Transverse colon (tissue), 4 donors: ENCODE measurements around the gene STX8.

Experiments
- POLR2A ChIP-seq: fragments of 450-650 bp; IDR thresholded peaks from one replicate; pipeline ENCODE4 v1.6.1; 2016; ENCODE audit warnings: antibody characterized with exemption, mild to moderate bottlenecking, moderate library complexity
- POLR2AphosphoS5 ChIP-seq, 3 donors: sonication (generic); formaldehyde crosslinking; IDR thresholded peaks; one replicate each; pipeline ENCODE4 v1.6.1; 2016; ENCODE audit warnings: antibody characterized with exemption in 3 of 3
- TF ChIP-seq, protein P1 (sequence below), 5 experiments: fragments of 200-600 bp in 3 of 5; fragments of 450-650 bp in 2 of 5; sonication (generic) in 3 of 5; IDR thresholded peaks; 1 replicate in 2 of 5; 2 replicates in 3 of 5; pipeline ENCODE4 v1.5.1; 2016 to 2017; ENCODE audit warnings: antibody characterized with exemption in 5 of 5, inconsistent platforms in 3 of 5, mild to moderate bottlenecking in 2 of 5, moderate library complexity in 1 of 5

DNA sequence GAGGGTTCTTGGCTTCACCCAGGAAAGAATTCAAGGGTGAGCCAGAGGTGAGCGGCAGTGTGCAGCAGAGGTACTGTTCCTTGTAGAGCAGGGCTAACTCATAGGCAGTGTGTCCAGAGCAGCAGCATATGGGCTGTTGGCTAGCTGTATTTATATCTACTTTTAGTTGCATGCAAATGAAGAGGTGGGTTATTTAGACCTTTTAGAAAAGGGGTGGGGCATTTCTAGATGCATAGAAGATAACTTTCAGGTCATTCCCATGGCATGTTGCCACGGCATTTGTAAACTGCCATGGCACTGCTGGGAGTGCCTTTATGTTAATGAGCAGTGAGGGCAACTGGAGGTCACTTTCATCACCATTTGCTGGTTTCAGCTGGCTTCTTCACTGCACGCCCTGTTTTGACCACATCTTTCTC is 141.0 kb downstream of the STX8 start:
- TF ChIP-seq, protein P1, sequence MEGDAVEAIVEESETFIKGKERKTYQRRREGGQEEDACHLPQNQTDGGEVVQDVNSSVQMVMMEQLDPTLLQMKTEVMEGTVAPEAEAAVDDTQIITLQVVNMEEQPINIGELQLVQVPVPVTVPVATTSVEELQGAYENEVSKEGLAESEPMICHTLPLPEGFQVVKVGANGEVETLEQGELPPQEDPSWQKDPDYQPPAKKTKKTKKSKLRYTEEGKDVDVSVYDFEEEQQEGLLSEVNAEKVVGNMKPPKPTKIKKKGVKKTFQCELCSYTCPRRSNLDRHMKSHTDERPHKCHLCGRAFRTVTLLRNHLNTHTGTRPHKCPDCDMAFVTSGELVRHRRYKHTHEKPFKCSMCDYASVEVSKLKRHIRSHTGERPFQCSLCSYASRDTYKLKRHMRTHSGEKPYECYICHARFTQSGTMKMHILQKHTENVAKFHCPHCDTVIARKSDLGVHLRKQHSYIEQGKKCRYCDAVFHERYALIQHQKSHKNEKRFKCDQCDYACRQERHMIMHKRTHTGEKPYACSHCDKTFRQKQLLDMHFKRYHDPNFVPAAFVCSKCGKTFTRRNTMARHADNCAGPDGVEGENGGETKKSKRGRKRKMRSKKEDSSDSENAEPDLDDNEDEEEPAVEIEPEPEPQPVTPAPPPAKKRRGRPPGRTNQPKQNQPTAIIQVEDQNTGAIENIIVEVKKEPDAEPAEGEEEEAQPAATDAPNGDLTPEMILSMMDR (IDR thresholded peaks at IDR 0.05) = no peak
- TF ChIP-seq POLR2A = no peak
- TF ChIP-seq POLR2AphosphoS5 (IDR thresholded peaks at IDR 0.05) = no peak
